Right lobe of liver (tissue), 6 donors: ENCODE measurements around the gene C9orf152. TPM values are rescaled to one million over a fixed set of nuclear protein-coding genes. Genes with fewer than 3 reads are reported as not detected.
A peak's percentile ranks its signal among the peaks of the same experiment; 100 is the strongest.

Source experiments
- ATAC-seq, 4 donors: fragments of 200-7000 bp; cut with Tn5 transposase; one replicate each; pipeline ENCODE4 v1.9.1; 2020; ENCODE audit warnings: mild to moderate bottlenecking in 4 of 4, moderate library complexity in 4 of 4
- DNase-seq, 3 donors: peaks; one replicate each; pipeline ENCODE4 v3.0.0-alpha.2; 2020
- H3K27ac ChIP-seq, 3 donors: fragments of 200-600 bp; one replicate each; pipeline ENCODE4 v1.8.0; 2022
- H3K27me3 ChIP-seq, 2 donors: fragments of 200-600 bp; one replicate each; pipeline ENCODE4 v1.8.0; 2022
- H3K36me3 ChIP-seq, 4 donors: fragments of 200-600 bp; sonication (generic) in 1 of 4; one replicate each; pipeline versions ENCODE4 v1.5.1 to v1.8.0; 2017 to 2022; ENCODE audit warnings: control low read depth in 1 of 4
- H3K4me1 ChIP-seq, 4 donors: fragments of 200-600 bp; sonication (generic) in 1 of 4; one replicate each; pipeline versions ENCODE4 v1.5.1 to v1.8.0; 2017 to 2022; ENCODE audit warnings: control low read depth in 1 of 4
- H3K4me3 ChIP-seq, 3 donors: fragments of 200-600 bp; one replicate each; pipeline ENCODE4 v1.8.0; 2022
- H3K9me3 ChIP-seq, 4 donors: fragments of 200-600 bp; sonication (generic) in 1 of 4; one replicate each; pipeline versions ENCODE4 v1.5.1 to v1.8.0; 2017 to 2022; ENCODE audit warnings: control low read depth in 1 of 4
- POLR2A ChIP-seq: fragments of 450-650 bp; IDR thresholded peaks from one replicate; pipeline ENCODE4 v1.6.1; 2017; ENCODE audit warnings: antibody characterized with exemption, mild to moderate bottlenecking
- WGBS: methylation state at CpG from one replicate; pipeline ENCODE4 v1.1.6; 2018; ENCODE audit warnings: low coverage, low lambda C conversion rate; ENCODE audit not compliant: insufficient coverage; ENCODE audit errors: missing lambda C conversion rate; 5-methylcytosine and 5-hydroxymethylcytosine counted together
- intact Hi-C, 2 donors: fragments of 100-400 bp; cut with DNase I; formaldehyde crosslinking; loops; one replicate each; pipeline versions ENCODE4 v1.11.2 to v1.14.1; 2022
- total RNA-seq, 6 experiments: library from RNA; depleted of rRNA in 2 of 6; stranded (reverse); fragments of >200 nt in 2 of 6; fragmentation: NEBNext Ultra II Directional in 3 of 6; extraction: Animal tissue kit (Norgen Biotek cat#: 25700) in 3 of 6; gene quantifications; one replicate each; pipeline versions ENCODE4 v1.1.0 to v1.2.4, GENCODE V29; 2016 to 2023
- TF ChIP-seq, protein P1 (sequence below), 4 donors: fragments of 200-600 bp in 3 of 4; fragments of 450-650 bp in 1 of 4; IDR thresholded peaks; one replicate each; pipeline versions ENCODE4 v1.5.1 to v1.8.0; 2016 to 2022; ENCODE audit warnings: antibody characterized with exemption in 4 of 4, mild to moderate bottlenecking in 2 of 4
- donor health status: DM: no; HTN: yes; CAD: no.
- donor health status: DM: no; HTN: no; CAD: no.
- donor health status: DM: no; HTN: no; CAD: no.
- donor health status: DM: no; HTN: yes; CAD: no.
- donor health status: DM: no; HTN: yes; CAD: no.

The C9orf152 gene
- total RNA-seq, 6 experiments from 2014 or later: 0.06 to 3.5 (median 0.74) TPM; not detected in 2

GRCh38 chr9:110192531-110193261, 15.3 kb downstream of the C9orf152 start:
- Histone ChIP-seq H3K27ac (peak overlapping the region in 2 of 3 donors; percentile 58 to 65), H3K27me3 (no peaks in the 10 kb centered on the region), H3K4me3 (no peak overlapping the region), H3K4me1 (peaks cover 0 to 60% (median 18%) of the 10 kb centered on the region in 4 donors), H3K36me3 (no peaks in the 10 kb centered on the region), H3K9me3 (no peaks in the 10 kb centered on the region)
- ATAC-seq (no peak), DNase-seq (no peak)
- no peak for TF ChIP-seq POLR2A
- TF ChIP-seq, protein P1, sequence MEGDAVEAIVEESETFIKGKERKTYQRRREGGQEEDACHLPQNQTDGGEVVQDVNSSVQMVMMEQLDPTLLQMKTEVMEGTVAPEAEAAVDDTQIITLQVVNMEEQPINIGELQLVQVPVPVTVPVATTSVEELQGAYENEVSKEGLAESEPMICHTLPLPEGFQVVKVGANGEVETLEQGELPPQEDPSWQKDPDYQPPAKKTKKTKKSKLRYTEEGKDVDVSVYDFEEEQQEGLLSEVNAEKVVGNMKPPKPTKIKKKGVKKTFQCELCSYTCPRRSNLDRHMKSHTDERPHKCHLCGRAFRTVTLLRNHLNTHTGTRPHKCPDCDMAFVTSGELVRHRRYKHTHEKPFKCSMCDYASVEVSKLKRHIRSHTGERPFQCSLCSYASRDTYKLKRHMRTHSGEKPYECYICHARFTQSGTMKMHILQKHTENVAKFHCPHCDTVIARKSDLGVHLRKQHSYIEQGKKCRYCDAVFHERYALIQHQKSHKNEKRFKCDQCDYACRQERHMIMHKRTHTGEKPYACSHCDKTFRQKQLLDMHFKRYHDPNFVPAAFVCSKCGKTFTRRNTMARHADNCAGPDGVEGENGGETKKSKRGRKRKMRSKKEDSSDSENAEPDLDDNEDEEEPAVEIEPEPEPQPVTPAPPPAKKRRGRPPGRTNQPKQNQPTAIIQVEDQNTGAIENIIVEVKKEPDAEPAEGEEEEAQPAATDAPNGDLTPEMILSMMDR (IDR thresholded peaks at IDR 0.05): no peak
- WGBS: 59% methylated on average over 5 of the region's 5 CpGs
- intact Hi-C loops: no loop called here

DNA sequence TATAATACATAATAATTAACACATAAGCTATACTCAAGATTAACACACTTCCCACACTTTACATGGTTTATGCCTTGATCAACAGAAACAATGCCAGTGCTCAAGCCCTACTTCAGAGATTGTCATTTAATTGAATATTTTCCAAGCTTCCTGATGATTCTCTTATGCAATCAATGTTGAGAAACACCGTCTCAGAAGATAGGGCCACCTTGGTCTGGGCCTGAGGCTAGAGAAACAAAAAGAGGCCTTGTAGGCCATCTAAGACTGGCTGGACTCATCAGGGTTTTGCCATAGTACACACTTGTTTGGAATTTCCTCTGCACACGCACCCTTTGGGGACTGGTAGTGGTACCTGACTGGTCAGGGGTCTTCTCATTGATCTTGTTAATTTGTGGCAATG, 16.3 kb downstream of the C9orf152 start:
- ATAC-seq (no peak), DNase-seq (no peak)
- H3K36me3 ChIP-seq: no peaks in the 10 kb centered on the region
- H3K9me3 ChIP-seq: no peaks in the 10 kb centered on the region
- H3K27ac ChIP-seq: no peak overlapping the region
- H3K4me3 ChIP-seq: no peak overlapping the region
- TF ChIP-seq POLR2A: no peak
- TF ChIP-seq, protein P1 (IDR thresholded peaks at IDR 0.05): no peak
- peaks cover 0 to 51% (median 14%) of the 10 kb centered on the region in 4 donors for H3K4me1 ChIP-seq
- intact Hi-C loops: no loop called here
- H3K27me3 ChIP-seq: no peaks in the 10 kb centered on the region
- WGBS: 77% methylated on average over 2 of the region's 2 CpGs

GRCh38 chr9:110189559-110190320, 18.2 kb downstream of the C9orf152 start:
- Histone ChIP-seq H3K27ac (peak overlapping the region; percentile 34 to 67 (median 63)), H3K27me3 (no peaks in the 10 kb centered on the region), H3K4me3 (no peak overlapping the region), H3K9me3 (no peaks in the 10 kb centered on the region), H3K4me1 (peaks cover 0 to 40% (median 14%) of the 10 kb centered on the region in 4 donors), H3K36me3 (no peaks in the 10 kb centered on the region)
- intact Hi-C loops: no loop called here
- WGBS: 76% methylated on average over 6 of the region's 6 CpGs
- no peak for DNase-seq
- no peak for ATAC-seq
- TF ChIP-seq, protein P1 (IDR thresholded peaks at IDR 0.05): no peak
- TF ChIP-seq POLR2A: no peak

DNA sequence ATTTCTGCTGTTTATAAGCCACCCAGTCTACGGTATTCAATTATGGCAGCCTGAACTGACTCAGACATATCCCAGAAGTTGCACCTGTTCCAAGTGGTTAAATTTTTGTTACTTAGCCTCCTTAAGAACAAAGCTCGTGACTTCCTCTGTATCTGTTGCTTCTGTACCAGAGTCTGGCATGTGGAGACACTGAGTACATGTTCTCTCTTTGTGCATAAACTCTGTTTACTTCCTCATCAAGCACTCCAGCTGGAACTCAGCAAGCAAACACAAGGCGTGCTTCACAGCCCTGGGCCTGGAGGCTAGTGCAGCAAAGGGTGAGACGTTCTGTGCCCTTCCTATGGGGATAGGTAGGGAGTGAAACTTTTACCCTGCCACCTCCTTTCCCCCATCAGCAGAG, 19.0 kb downstream of the C9orf152 start:
- Histone ChIP-seq H3K4me1 (peaks cover 0 to 35% (median 13%) of the 10 kb centered on the region in 4 donors), H3K27me3 (no peaks in the 10 kb centered on the region), H3K36me3 (no peaks in the 10 kb centered on the region), H3K27ac (peak overlapping the region; percentile 34 to 67 (median 63)), H3K9me3 (no peaks in the 10 kb centered on the region), H3K4me3 (no peak overlapping the region)
- WGBS: 13% methylated on average over 4 of the region's 4 CpGs
- no peak for TF ChIP-seq POLR2A
- TF ChIP-seq, protein P1 (IDR thresholded peaks at IDR 0.05): no peak
- intact Hi-C loops: no loop called here
- peak; percentile 62 to 79 (median 75) for DNase-seq
- ATAC-seq: peak; percentile 90 to 95 (median 92)
